D721Med (cell line): ENCODE results near the gene SCGB1D4.

Source experiments
- DNase-seq: peaks from one replicate; pipeline ENCODE4 v3.0.0; 2011; ENCODE audit warnings: low spot score; ENCODE audit not compliant: insufficient read length
- FAIRE-seq: peaks from 2 replicates; lab custom pipeline; 2011; peaks lifted over from hg19 to GRCh38; lab: Jason Lieb, UNC
- TF ChIP-seq, protein P1 (sequence below): IDR thresholded peaks from 2 replicates; pipeline ENCODE4 v1.5.1; 2012; ENCODE audit warnings: mild to moderate bottlenecking, control low read depth; ENCODE audit not compliant: insufficient read depth; ENCODE audit errors: missing control alignments

SCGB1D4 gene

DNA sequence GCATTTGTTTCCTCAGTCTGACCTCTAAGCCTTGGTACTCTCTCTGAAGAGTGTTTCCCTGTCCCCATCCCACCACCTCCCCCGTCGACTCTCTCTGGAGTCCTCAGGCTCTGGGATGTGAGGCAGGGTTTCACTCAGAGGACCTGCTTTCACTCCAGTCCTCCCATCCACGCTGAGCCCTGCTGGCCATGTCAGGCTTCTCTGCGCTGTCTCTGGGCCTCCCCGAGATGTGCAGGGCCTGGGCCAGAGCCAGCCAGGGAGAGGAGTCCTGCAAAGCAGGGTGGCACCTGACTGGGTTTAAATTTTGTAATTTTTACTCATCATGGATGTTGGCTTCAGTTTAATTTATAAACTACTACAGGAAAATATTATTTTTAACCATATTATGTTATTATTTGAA, 25.6 kb downstream of the SCGB1D4 start:
- DNase-seq (no peak), FAIRE-seq (no peak)
- TF ChIP-seq, protein P1, sequence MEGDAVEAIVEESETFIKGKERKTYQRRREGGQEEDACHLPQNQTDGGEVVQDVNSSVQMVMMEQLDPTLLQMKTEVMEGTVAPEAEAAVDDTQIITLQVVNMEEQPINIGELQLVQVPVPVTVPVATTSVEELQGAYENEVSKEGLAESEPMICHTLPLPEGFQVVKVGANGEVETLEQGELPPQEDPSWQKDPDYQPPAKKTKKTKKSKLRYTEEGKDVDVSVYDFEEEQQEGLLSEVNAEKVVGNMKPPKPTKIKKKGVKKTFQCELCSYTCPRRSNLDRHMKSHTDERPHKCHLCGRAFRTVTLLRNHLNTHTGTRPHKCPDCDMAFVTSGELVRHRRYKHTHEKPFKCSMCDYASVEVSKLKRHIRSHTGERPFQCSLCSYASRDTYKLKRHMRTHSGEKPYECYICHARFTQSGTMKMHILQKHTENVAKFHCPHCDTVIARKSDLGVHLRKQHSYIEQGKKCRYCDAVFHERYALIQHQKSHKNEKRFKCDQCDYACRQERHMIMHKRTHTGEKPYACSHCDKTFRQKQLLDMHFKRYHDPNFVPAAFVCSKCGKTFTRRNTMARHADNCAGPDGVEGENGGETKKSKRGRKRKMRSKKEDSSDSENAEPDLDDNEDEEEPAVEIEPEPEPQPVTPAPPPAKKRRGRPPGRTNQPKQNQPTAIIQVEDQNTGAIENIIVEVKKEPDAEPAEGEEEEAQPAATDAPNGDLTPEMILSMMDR: no peak

DNA sequence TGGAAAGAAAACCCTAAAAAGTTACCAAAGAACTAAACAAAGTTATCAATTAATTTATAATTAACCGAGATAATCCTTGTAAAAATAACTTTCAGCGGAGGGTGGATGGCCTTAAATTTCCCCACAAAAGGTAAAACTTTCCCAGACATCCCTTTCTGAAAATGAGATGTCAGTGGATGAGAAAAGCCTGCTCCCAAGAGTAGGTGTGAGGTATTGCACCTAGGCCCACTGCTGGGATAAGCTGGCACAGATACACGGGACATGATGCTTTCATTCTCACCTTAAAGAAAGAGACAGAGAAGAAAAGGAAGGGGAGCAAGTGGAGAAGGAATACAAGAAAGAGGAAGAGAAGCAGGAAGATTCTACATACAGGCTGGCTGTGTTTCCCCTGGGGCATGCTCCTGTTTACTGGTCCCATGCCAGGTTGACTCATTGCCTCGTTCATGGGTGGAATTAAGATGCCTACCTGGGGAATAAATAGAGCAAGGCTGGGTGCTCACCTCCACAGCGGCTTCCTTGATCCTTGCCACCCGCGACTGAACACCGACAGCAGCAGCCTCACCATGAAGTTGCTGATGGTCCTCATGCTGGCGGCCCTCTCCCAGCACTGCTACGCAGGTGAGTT, 29.1 kb downstream of the SCGB1D4 start, which contains the start of gene SCGB2A2:
Gene SCGB2A2, plus strand, starts transcription at position 505 of the 625 bp plus-strand sequence. Its CDS starts 59 bp downstream, at position 564.
- FAIRE-seq (no peak), DNase-seq (no peak)
- TF ChIP-seq, protein P1: no peak

DNA sequence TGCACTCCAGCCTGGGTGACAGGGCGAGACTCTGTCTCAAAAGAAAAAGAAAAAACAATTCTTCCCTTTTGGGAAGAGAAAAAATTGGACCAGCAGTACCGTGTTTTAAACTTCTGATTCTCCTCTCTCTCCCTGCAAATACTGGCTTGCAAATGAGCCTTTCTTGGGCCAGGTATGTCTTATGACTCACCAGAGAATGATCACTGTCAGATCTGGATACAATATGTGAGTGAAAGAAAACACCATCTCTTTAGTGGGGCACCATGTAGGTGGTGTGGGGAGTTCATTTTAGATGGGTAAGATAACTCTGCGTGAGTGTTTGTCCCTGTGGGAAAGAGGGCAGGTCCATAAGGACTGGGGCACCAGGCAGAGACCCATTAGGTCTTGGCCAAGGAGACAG, 31.3 kb downstream of the SCGB1D4 start:
- DNase-seq (no peak), FAIRE-seq (no peak)
- TF ChIP-seq, protein P1: no peak

DNA sequence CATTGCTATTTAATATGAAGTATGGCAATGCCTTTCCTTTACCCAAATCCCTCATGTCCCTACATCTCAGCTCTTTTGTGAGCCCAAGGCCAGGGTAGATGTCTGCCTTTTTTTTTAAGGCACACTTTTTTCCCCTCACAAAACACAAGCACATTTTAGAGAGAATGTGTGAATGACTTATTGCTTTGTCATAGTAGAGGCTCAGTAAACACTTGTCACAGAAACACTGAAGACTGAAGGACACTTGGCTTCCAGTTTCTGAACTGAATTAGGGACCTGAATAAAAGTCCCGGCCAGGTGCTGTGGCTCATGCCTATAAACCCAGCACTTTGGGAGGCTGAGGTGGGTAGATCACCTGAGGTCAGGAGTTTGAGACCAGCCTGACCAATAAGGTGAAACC, 31.8 kb downstream of the SCGB1D4 start:
- no peak for FAIRE-seq
- TF ChIP-seq, protein P1: no peak
- no peak for DNase-seq

GRCh38 chr11:62266558-62266957, 32.3 kb downstream of the SCGB1D4 start:
- DNase-seq (no peak), FAIRE-seq (no peak)
- TF ChIP-seq, protein P1: no peak

DNA sequence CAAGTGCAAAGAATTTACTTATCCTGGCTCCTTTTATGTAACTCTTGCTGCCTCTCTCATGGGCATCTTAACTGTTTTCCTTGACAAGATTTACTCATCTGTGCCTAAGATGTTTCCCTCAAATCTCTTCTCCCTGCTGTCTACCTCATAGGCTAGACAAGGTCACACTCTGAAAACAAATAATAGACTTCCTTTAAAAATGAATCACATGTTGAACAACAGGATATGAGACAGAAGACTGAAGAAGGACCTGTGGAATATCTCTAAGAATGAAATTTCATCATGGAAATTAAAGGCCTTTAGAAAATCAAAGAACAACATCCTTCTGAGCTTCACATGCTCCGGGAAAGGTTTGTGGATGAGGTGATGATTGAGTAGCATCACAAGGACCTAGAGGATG, 34.9 kb downstream of the SCGB1D4 start:
- DNase-seq (no peak), FAIRE-seq (no peak)
- TF ChIP-seq, protein P1: no peak

DNA sequence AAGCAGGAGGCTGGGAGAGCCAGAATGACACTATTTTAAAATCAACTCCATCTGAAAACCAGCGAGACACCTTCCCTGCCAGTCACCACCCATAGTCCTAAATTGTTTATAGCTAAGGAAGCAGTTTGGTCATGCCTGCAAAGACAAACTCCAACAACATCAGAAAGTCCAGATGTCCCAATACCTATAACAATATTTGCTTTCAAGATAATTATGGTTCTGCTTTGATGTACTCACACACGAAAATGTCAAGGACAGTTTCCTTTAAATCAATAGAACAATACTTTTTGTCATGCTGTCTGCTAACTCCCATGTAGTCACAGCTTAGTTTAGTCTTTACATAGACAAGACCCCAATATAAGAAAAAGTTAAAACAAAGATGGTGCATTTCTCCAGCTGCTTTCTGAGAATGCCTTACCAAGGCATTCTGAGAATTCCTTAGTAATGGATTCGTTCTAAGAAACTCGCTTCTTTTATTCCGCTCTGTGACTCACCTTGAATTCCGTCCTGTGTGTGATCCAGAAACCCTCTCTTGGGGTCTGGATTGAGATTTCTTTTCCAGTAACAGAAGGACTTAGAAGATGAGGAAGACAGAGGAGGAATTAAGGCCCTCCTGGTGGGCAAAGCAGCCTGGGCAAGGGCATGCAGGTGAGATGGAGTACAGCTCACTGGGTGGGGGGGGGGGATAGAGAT, 38.5 kb downstream of the SCGB1D4 start:
- FAIRE-seq (no peak), DNase-seq (no peak)
- TF ChIP-seq, protein P1: no peak
